Ectodermal cell (in vitro differentiated cells): ENCODE results near the gene SLC22A31.
"Not testable (repeated sequence)": the region's sequence is repeated elsewhere in the genome, so short reads cannot be mapped to it uniquely, and the experiment has no call there.

Experiments
- H3K27ac ChIP-seq: 2 replicates; pipeline ENCODE4 v1.7.0; 2013; ENCODE audit warnings: mild to moderate bottlenecking, low read depth, low read length; ENCODE audit not compliant: insufficient read depth, poor library complexity, severe bottlenecking
- H3K27me3 ChIP-seq: 2 replicates; pipeline ENCODE4 v1.7.0; 2013; ENCODE audit warnings: mild to moderate bottlenecking, low read length; ENCODE audit not compliant: insufficient read depth, control insufficient read depth, poor library complexity, severe bottlenecking
- H3K36me3 ChIP-seq: one replicate; pipeline ENCODE4 v1.7.0; 2013; ENCODE audit warnings: low read length; ENCODE audit not compliant: control insufficient read depth, insufficient read depth
- H3K4me1 ChIP-seq: one replicate; pipeline ENCODE4 v1.7.0; 2013; ENCODE audit warnings: low read length; ENCODE audit not compliant: control insufficient read depth, insufficient read depth
- H3K4me3 ChIP-seq: 2 replicates; pipeline ENCODE4 v1.7.0; 2013; ENCODE audit warnings: low read depth, low read length, control low read depth; ENCODE audit not compliant: insufficient read depth
- H3K9me3 ChIP-seq: 2 replicates; pipeline ENCODE4 v1.7.0; 2013; ENCODE audit warnings: mild to moderate bottlenecking, low read length, moderate library complexity; ENCODE audit not compliant: control insufficient read depth
- WGBS, 2 experiments: methylation state at CpG; one replicate each; pipeline ENCODE4 v1.1.7; 2013; ENCODE audit warnings: missing lambda C conversion rate in 2 of 2; 5-methylcytosine and 5-hydroxymethylcytosine counted together

SLC22A31 gene

DNA sequence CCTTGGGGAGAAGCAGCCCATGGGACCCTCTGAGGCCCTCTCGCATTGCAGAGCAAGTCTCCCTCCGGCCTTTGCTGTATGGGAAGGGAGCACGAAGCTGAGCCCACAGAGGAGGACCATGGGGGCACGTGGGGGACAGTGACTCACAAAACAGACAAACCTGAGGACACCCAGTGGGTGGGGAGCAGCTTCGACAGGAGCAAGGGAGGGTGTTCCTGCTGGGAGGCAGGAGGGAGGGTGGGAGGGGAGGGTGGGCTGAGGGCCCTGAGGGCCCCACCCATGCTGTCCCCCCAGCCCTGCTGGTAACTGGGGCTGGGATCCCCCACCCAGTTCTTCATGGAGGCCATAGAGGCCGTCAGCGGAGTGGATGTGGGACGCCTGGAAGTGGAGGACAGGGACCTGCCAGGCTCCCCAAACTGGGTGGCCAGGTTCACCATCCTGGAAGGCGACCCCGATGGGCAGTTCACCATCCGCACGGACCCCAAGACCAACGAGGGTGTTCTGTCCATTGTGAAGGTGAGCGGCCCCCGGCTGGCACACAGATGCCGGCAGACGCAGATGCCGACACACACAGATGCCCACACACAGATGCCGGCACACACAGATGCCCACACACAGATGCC lies 12.5 kb downstream of the SLC22A31 start:
- H3K27me3 ChIP-seq = peaks cover 33% of the 10 kb centered on the region
- no peaks in the 10 kb centered on the region for H3K36me3 ChIP-seq

DNA sequence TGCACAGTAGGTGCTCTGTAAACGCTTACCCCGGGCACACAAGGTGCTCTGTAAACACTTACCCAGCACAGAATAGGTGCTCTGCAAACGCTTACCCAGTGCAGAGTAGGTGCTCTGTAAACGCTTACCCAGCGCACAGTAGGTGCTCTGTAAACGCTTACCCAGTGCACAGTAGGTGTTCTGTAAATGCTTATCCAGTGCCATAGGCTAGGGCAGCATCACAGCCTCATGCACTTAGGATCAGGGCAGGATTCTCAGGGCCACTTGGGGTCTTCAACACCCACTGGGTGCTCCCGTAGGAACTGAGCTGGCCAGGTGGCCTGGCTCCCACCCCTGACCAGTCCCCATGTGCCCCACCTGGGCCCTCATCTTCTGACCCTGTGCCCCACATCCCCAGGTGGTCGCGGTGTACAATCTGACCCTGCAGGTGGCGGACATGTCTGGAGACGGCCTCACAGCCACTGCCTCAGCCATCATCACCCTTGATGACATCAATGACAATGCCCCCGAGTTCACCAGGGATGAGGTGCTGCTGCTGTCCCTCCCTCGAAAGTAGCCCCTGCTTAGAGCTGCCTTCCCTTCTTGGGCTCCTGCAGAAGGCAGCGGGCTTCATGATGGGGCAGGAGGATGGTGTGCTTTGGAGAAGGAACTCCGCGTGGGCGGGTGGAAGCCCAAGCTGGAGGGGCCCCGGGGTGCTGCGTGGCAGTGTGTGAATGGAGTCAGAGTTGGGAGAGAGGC lies 13.1 kb downstream of the SLC22A31 start:
- no peaks in the 10 kb centered on the region for H3K9me3 ChIP-seq
- H3K36me3 ChIP-seq = no peaks in the 10 kb centered on the region
- H3K4me1 ChIP-seq = no peaks in the 10 kb centered on the region
- H3K4me3 ChIP-seq = no peak overlapping the region
- WGBS, 2 experiments = 81 to 82% methylated on average over 19 of the region's 19 CpGs
- H3K27ac ChIP-seq = no peak overlapping the region
- H3K27me3 ChIP-seq = peaks cover 26% of the 10 kb centered on the region

More for the DNA sequence above, 12.5 kb downstream of the SLC22A31 start:
- Histone ChIP-seq H3K4me3 (no peak overlapping the region), H3K9me3 (no peaks in the 10 kb centered on the region), H3K4me1 (no peaks in the 10 kb centered on the region), H3K27ac (no peak overlapping the region)
- WGBS, 2 experiments = 71 to 72% methylated on average over 19 of the region's 19 CpGs

DNA sequence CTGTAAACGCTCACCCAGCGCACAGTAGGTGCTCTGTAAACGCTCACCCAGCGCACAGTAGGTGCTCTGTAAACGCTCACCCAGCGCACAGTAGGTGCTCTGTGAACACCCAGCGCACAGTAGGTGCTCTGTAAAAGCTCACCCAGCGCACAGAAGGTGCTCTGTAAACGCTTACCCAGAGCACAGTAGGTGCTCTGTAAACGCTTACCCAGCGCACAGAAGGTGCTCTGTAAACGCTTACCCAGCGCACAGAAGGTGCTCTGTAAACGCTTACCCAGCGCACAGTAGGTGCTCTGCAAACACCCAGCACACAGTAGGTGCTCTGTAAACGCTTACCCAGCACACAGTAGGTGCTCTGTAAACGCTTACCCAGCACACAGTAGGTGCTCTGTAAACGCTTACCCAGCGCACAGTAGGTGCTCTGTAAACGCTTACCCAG lies 13.7 kb downstream of the SLC22A31 start:
- not testable (repeated sequence) for H3K4me1 ChIP-seq, H3K4me3 ChIP-seq, H3K27ac ChIP-seq, H3K36me3 ChIP-seq, H3K9me3 ChIP-seq
- 91 to 94% methylated on average over 20 of the region's 20 CpGs for WGBS, 2 experiments
- H3K27me3 ChIP-seq = peaks cover 21% of the 10 kb centered on the region

DNA sequence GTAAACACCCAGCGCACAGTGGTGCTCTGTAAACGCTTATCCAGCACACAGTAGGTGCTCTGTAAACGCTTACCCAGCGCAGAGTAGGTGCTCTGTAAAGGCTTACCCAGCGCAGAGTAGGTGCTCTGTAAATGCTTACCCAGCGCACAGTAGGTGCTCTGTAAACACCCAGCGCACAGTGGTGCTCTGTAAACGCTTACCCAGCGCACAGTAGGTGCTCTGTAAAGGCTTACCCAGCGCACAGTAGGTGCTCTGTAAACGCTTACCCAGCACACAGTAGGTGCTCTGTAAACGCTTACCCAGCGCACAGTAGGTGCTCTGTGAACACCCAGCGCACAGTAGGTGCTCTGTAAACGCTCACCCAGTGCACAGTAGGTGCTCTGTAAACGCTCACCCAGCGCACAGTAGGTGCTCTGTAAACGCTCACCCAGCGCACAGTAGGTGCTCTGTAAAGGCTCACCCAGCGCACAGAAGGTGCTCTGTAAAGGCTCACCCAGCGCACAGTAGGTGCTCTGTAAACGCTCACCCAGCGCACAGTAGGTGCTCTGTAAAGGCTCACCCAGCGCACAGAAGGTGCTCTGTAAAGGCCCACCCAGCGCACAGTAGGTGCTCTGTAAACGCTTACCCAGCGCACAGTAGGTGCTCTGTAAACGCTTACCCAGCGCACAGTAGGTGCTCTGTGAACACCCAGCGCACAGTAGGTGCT lies 14.3 kb downstream of the SLC22A31 start:
- 93 to 94% methylated on average over 30 of the region's 30 CpGs for WGBS, 2 experiments
- not testable (repeated sequence) for H3K4me3 ChIP-seq, H3K4me1 ChIP-seq, H3K36me3 ChIP-seq, H3K9me3 ChIP-seq, H3K27ac ChIP-seq
- peaks cover 15% of the 10 kb centered on the region for H3K27me3 ChIP-seq

DNA sequence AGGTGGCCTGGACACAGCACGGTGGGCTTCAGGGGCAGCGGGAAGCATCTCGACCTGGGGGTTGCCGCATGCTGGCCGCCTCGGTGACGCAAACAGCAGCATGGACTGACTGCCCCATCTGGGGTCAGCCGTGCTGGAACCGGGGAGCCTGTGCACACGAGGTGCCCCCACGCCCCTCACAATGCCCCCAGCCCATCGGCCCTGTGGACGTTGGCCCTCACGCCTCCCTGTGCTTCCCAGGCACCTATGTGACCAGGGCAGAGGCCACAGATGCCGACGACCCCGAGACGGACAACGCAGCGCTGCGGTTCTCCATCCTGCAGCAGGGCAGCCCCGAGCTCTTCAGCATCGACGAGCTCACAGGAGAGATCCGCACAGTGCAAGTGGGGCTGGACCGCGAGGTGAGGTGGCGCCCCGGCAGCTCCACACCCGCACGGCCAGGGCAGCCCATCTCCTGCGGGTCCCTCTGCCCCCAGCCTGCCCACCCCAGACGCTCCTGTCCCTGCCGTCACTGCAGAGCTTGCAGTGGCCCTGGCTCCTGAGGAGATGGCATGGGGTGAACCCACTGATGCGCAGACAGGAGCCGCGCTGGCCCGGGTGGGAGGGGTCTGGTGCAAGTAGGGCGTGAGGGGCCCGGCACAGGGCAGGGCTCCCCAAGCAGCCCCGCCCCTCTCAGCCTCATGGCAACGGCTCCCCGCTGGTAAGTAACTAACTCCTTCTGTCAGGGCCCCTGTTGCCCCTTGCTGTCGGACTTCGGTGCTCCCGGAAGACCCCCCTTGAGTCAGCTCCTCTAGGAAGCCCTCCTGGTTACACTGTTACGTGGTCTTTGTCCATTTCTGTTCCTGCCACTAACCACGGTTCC lies 15.2 kb downstream of the SLC22A31 start:
- H3K4me3 ChIP-seq = no peak overlapping the region
- H3K36me3 ChIP-seq = no peaks in the 10 kb centered on the region
- H3K4me1 ChIP-seq = no peaks in the 10 kb centered on the region
- no peak overlapping the region for H3K27ac ChIP-seq
- 89% methylated on average over 48 of the region's 48 CpGs for WGBS, 2 experiments
- H3K27me3 ChIP-seq = peaks cover 6% of the 10 kb centered on the region
- no peaks in the 10 kb centered on the region for H3K9me3 ChIP-seq

DNA sequence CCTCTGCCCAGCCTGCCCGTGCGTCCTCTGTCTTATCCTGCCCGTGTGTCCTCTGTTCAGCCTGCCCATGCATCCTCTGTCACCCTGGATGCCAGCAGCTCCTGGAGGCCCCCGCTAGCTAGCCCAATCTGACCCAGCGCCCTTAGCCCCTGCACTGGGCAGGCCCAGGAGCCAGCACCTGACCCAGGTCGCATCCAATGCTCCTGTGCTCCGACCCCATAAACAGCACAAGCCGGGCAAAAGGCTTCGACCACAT lies 15.7 kb downstream of the SLC22A31 start:
- H3K27ac ChIP-seq = no peak overlapping the region
- no peaks in the 10 kb centered on the region for H3K4me1 ChIP-seq
- no peaks in the 10 kb centered on the region for H3K36me3 ChIP-seq
- peaks cover under 1% of the 10 kb centered on the region for H3K27me3 ChIP-seq
- no peak overlapping the region for H3K4me3 ChIP-seq
- WGBS, 2 experiments = 91% methylated on average over 9 of the region's 9 CpGs
- no peaks in the 10 kb centered on the region for H3K9me3 ChIP-seq

DNA sequence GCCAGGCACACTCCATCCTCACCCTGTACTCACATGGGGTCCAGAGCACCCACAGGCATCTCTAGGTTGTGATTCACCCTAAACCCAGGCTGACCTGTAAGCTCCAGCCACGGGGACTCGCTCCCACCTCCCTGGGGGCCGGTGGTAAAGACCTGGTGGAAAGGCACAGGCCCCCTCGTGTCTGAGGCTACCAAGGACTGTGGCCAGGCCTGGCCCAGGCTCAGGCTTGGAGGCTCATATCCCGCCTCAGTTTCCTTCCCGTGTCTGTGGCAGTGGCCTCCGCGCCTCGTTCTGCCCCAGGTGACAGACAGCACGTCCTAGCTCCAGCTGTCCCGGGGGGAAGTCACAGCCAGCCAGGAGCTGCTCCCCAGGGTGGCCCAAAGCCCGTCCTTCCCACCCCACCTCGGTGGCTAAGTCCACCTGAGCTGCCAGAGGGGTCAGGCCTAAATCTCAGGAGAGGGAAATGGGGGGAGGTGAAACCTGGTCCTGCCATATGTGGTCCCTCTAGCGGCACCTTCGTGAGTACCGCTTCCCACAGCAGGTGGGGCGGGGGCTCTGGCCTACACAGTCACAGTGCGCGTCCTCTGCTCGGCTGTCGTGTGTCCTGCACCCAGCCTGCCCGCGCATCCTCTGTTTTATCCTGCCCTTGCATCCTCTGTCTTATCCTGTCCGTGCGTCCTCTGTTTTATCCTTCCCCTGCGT lies 16.2 kb downstream of the SLC22A31 start:
- Histone ChIP-seq H3K4me1 (no peaks in the 10 kb centered on the region), H3K36me3 (no peaks in the 10 kb centered on the region), H3K4me3 (no peak overlapping the region), H3K27ac (no peak overlapping the region), H3K9me3 (no peaks in the 10 kb centered on the region), H3K27me3 (no peaks in the 10 kb centered on the region)
- 87 to 88% methylated on average over 26 of the region's 26 CpGs for WGBS, 2 experiments

DNA sequence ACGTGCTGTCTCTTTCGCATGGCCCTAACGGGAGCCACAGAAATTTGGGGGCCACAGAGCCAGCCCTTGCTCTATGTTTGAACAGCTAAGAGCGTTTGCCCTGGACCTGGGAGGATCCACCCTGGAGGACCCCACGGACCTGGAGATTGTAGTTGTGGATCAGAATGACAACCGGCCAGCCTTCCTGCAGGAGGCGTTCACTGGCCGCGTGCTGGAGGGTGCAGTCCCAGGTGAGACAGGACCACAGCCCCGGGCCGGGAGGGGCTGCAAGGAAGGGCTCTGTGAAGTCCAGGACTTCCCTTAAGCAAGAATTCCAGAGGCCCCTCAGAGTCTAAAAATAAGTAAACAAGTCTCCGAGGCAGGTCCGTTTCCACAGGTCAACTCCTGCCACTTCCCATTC lies 16.9 kb downstream of the SLC22A31 start:
- 72 to 75% methylated on average over 13 of the region's 13 CpGs for WGBS, 2 experiments

DNA sequence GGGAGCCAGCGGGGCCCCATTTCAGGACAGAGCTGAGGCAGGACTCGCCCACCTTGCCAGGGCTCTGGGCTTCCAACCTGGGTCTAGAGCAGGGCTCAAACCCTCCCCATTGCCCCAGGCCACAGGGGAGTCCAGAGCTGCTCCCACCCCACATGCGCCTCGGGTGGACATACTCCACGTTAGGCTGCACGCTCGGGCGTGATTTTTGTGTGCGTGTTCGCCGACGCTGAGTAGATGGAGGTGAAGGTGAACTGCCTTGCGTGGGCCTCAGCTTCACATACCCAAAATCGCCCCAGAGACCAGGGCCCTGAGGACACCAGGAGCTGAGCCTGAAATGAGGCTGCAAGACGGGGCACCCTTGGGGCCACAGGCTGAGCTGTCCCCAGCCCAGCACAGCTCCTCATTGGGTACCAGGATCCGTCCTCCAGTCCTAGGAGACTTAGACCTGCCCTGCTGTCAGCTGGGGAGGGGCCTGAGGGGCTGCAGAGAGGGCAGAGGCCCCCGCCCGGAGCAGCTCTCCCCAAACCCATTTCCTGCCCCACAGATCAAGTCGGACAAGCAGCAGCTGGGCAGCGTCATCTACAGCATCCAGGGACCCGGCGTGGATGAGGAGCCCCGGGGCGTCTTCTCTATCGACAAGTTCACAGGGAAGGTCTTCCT lies 20.6 kb downstream of the SLC22A31 start:
- H3K4me1 ChIP-seq = peaks cover under 1% of the 10 kb centered on the region
- H3K27ac ChIP-seq = no peak overlapping the region
- 92 to 94% methylated on average over 25 of the region's 25 CpGs for WGBS, 2 experiments
- no peaks in the 10 kb centered on the region for H3K27me3 ChIP-seq
- H3K9me3 ChIP-seq = no peaks in the 10 kb centered on the region
- H3K4me3 ChIP-seq = no peak overlapping the region
- H3K36me3 ChIP-seq = no peaks in the 10 kb centered on the region

More for the DNA sequence above, 16.9 kb downstream of the SLC22A31 start:
- Histone ChIP-seq H3K27me3 (no peaks in the 10 kb centered on the region), H3K36me3 (no peaks in the 10 kb centered on the region), H3K4me3 (no peak overlapping the region), H3K4me1 (no peaks in the 10 kb centered on the region), H3K9me3 (no peaks in the 10 kb centered on the region), H3K27ac (no peak overlapping the region)
